SU-DHL-6 (cell line): ENCODE results near the gene MRPS5.

Source experiments
- CTCF ChIP-seq: fragments of 200-600 bp; sonication (generic); IDR thresholded peaks from one replicate; pipeline ENCODE4 v1.5.1; 2017; ENCODE audit warnings: antibody characterized with exemption, mild to moderate bottlenecking, low read length, moderate library complexity; ENCODE audit not compliant: insufficient read depth, poor library complexity, severe bottlenecking
- EZH2phosphoT487 ChIP-seq: fragments of 200-600 bp; sonication (generic), shearing (Covaris generic); conservative IDR thresholded peaks from 2 replicates; pipeline ENCODE4 v1.6.1; 2018; ENCODE audit warnings: mild to moderate bottlenecking, antibody characterized with exemption, low read length, moderate library complexity, mixed read lengths

- TF ChIP-seq CTCF = peak; percentile 60
- TF ChIP-seq EZH2phosphoT487 = no peak
These were observed 44.7 kb downstream of the MRPS5 start for GRCh38 chr2:95076705-95077529.
